ENCODE measurements around the gene DPP4.

DPP4 gene

GRCh38 chr2:162060532-162060931 lies 13.5 kb downstream of the DPP4 start:
- Histone ChIP-seq H3K9me3 (ENCODE audit: control insufficient read depth, insufficient read depth, low read depth, low read length) (no peaks in the 10 kb centered on the region), H3K36me3 (ENCODE audit: control insufficient read depth in 2 of 2, insufficient read depth in 1 of 2, low read length in 2 of 2) (no peaks in the 10 kb centered on the region), H3K4me3 (ENCODE audit: low read depth, low read length) (no peak overlapping the region), H3K4me1 (ENCODE audit: control insufficient read depth, insufficient read depth, low read length) (no peaks in the 10 kb centered on the region), H3K27ac (ENCODE audit: extremely low read depth, low read depth, low read length) (no peak overlapping the region)
- ChIA-PET CTCF (no interaction called here), POLR2A (interaction anchor here (0.6 kb wide), 1 partner anchor 238 kb away, joined by 3 read pairs; no protein-coding TSS in a partner anchor)
- no peak for TF ChIP-seq FEZF1 (tag by site-specific recombination; IDR thresholded peaks at IDR 0.05)
- TF ChIP-seq, protein P1, sequence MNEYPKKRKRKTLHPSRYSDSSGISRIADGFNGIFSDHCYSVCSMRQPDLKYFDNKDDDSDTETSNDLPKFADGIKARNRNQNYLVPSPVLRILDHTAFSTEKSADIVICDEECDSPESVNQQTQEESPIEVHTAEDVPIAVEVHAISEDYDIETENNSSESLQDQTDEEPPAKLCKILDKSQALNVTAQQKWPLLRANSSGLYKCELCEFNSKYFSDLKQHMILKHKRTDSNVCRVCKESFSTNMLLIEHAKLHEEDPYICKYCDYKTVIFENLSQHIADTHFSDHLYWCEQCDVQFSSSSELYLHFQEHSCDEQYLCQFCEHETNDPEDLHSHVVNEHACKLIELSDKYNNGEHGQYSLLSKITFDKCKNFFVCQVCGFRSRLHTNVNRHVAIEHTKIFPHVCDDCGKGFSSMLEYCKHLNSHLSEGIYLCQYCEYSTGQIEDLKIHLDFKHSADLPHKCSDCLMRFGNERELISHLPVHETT (tag by site-specific recombination; IDR thresholded peaks at IDR 0.05): no peak
- TF ChIP-seq, protein P2, sequence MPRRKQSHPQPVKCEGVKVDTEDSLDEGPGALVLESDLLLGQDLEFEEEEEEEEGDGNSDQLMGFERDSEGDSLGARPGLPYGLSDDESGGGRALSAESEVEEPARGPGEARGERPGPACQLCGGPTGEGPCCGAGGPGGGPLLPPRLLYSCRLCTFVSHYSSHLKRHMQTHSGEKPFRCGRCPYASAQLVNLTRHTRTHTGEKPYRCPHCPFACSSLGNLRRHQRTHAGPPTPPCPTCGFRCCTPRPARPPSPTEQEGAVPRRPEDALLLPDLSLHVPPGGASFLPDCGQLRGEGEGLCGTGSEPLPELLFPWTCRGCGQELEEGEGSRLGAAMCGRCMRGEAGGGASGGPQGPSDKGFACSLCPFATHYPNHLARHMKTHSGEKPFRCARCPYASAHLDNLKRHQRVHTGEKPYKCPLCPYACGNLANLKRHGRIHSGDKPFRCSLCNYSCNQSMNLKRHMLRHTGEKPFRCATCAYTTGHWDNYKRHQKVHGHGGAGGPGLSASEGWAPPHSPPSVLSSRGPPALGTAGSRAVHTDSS (tag by site-specific recombination; IDR thresholded peaks at IDR 0.05): no peak
- no peak for TF ChIP-seq ZNF366 (tag by site-specific recombination; conservative IDR thresholded peaks at IDR 0.05)

DNA sequence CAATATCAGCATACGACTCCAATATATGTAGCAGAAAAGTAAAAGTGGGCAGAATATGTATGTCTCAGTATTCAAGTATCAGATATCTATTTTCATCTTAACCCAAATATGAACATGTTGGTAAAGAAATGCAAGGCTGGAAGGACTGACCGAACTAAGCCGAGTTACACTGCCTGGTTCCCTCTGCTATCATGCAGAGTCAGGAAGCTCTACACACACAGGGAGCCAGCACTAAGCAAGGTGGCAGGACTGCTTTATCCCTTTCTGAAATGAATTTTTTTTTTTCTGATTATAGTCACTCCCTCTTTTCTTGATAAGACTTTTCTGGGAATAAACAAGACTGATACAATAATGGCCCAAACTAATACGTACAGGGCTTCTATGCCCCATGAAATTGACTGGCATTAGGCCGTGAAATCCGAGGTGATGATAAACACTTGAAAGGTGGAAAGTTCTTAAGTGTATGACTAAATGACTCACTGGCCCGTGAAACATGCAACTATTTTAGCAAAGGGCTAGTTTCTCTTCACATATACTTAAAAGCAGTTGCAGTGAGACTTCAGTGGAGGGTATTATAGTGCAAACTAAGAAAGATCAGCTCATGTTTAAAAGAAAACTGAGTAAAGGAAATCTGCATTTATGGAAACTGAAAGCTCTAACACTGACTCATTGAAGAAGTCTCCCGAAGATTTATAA lies 14.9 kb downstream of the DPP4 start:
- H3K36me3 ChIP-seq (ENCODE audit: control insufficient read depth in 2 of 2, insufficient read depth in 1 of 2, low read length in 2 of 2): no peaks in the 10 kb centered on the region
- TF ChIP-seq ZBTB20 (tag by site-specific recombination; IDR thresholded peaks at IDR 0.05) (no peak), PRDM1 (tag by site-specific recombination; IDR thresholded peaks at IDR 0.05) (0 out of 2 replicates have a peak, but pooled peaks have one; percentile 10)
- H3K9me3 ChIP-seq (ENCODE audit: control insufficient read depth, insufficient read depth, low read depth, low read length): no peaks in the 10 kb centered on the region
- H3K4me3 ChIP-seq (ENCODE audit: low read depth, low read length): no peak overlapping the region
- ChIA-PET CTCF (interaction anchor here (0.6 to 0.9 kb wide), 2 partner anchors 15 to 621 kb away, joined by 3 to 6 read pairs; partner anchors contain the start of gene DPP4), POLR2A (no interaction called here)
- no peak overlapping the region for H3K27ac ChIP-seq (ENCODE audit: extremely low read depth, low read depth, low read length)
- H3K4me1 ChIP-seq (ENCODE audit: control insufficient read depth, insufficient read depth, low read length): no peaks in the 10 kb centered on the region

- Histone ChIP-seq H3K4me1 (ENCODE audit: control insufficient read depth, insufficient read depth, low read length) (no peaks in the 10 kb centered on the region), H3K9me3 (ENCODE audit: control insufficient read depth, insufficient read depth, low read depth, low read length) (no peaks in the 10 kb centered on the region), H3K4me3 (ENCODE audit: low read depth, low read length) (no peak overlapping the region), H3K36me3 (ENCODE audit: control insufficient read depth in 2 of 2, insufficient read depth in 1 of 2, low read length in 2 of 2) (no peaks in the 10 kb centered on the region), H3K27ac (ENCODE audit: extremely low read depth, low read depth, low read length) (no peak overlapping the region)
- TF ChIP-seq ZNF239 (tag by site-specific recombination; IDR thresholded peaks at IDR 0.05) (no peak), ZNF645 (tag by site-specific recombination; IDR thresholded peaks at IDR 0.05) (no peak), RBAK (tag by site-specific recombination; IDR thresholded peaks at IDR 0.05) (no peak), ZNF792 (tag by site-specific recombination; IDR thresholded peaks at IDR 0.05) (no peak), TCF7L2 (IDR thresholded peaks at IDR 0.05; ENCODE audit: borderline replicate concordance, low read depth, low read length) (no peak)
- TF ChIP-seq, protein P3, sequence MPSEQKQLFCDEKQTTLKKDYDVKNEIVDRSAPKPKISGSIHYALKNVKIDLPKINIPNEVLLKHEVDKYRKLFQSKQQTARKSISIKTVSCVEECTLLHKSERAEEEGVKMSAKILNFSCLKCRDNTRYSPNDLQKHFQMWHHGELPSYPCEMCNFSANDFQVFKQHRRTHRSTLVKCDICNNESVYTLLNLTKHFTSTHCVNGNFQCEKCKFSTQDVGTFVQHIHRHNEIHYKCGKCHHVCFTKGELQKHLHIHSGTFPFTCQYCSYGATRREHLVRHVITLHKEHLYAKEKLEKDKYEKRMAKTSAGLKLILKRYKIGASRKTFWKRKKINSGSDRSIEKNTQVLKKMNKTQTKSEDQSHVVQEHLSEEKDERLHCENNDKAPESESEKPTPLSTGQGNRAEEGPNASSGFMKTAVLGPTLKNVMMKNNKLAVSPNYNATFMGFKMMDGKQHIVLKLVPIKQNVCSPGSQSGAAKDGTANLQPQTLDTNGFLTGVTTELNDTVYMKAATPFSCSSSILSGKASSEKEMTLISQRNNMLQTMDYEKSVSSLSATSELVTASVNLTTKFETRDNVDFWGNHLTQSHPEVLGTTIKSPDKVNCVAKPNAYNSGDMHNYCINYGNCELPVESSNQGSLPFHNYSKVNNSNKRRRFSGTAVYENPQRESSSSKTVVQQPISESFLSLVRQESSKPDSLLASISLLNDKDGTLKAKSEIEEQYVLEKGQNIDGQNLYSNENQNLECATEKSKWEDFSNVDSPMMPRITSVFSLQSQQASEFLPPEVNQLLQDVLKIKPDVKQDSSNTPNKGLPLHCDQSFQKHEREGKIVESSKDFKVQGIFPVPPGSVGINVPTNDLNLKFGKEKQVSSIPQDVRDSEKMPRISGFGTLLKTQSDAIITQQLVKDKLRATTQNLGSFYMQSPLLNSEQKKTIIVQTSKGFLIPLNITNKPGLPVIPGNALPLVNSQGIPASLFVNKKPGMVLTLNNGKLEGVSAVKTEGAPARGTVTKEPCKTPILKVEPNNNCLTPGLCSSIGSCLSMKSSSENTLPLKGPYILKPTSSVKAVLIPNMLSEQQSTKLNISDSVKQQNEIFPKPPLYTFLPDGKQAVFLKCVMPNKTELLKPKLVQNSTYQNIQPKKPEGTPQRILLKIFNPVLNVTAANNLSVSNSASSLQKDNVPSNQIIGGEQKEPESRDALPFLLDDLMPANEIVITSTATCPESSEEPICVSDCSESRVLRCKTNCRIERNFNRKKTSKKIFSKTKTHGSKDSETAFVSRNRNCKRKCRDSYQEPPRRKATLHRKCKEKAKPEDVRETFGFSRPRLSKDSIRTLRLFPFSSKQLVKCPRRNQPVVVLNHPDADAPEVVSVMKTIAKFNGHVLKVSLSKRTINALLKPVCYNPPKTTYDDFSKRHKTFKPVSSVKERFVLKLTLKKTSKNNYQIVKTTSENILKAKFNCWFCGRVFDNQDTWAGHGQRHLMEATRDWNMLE (tag by site-specific recombination; conservative IDR thresholded peaks at IDR 0.05; ENCODE audit: low read depth): no peak
- CTCF ChIA-PET: no interaction called here
- POLR2A ChIA-PET: no interaction called here
Observed at GRCh38 chr2:162057426-162057825, 16.6 kb downstream of the DPP4 start.

Measured in HEK293 (cell line).